NB4 (cell line): ENCODE data around the gene CAMK2B.

Experiments used
- POLR2A ChIP-seq: IDR thresholded peaks from 2 replicates; pipeline ENCODE4 v1.6.1; 2011; ENCODE audit warnings: mild to moderate bottlenecking; ENCODE audit not compliant: insufficient read length; ENCODE audit errors: extremely low read depth
- TF ChIP-seq, protein P1 (sequence below): IDR thresholded peaks from one replicate; pipeline ENCODE4 v1.5.1; 2012; ENCODE audit warnings: low read depth, low read length

DNA sequence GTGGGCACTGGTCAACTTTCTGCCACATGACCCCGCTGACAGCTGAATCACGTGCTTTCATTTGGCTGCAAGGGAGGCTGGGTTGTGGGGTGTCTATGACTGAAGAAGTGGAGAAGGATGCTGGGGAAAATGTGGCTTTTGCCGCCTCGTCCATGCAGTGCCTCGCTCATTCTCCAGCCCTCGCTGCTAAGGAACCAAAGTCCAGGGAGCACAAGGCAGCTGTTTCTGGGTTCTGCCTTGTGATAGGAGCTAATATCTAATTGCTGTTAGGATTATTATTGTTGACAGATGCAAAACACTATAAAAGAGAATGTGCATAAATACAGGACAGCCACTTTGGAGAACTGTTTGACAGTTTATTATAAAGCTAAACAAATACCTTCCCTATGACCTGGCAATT lies 4.9 kb upstream of the CAMK2B start:
- TF ChIP-seq, protein P1, sequence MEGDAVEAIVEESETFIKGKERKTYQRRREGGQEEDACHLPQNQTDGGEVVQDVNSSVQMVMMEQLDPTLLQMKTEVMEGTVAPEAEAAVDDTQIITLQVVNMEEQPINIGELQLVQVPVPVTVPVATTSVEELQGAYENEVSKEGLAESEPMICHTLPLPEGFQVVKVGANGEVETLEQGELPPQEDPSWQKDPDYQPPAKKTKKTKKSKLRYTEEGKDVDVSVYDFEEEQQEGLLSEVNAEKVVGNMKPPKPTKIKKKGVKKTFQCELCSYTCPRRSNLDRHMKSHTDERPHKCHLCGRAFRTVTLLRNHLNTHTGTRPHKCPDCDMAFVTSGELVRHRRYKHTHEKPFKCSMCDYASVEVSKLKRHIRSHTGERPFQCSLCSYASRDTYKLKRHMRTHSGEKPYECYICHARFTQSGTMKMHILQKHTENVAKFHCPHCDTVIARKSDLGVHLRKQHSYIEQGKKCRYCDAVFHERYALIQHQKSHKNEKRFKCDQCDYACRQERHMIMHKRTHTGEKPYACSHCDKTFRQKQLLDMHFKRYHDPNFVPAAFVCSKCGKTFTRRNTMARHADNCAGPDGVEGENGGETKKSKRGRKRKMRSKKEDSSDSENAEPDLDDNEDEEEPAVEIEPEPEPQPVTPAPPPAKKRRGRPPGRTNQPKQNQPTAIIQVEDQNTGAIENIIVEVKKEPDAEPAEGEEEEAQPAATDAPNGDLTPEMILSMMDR, result no peak
- TF ChIP-seq POLR2A, result no peak
